A549 treated with Mapracorat at 1 μM for 4 hours (cell line): Measurements from ENCODE around the gene SNRNP200. TPM values are rescaled to one million over a fixed set of nuclear protein-coding genes. Genes with fewer than 3 reads are reported as not detected.

Source experiments
- total RNA-seq: library from RNA; stranded (reverse); fragments of 200-300 nt; extraction: Qiagen RNA extraction; gene quantifications from 5 replicates; pipeline ENCODE4 v1.2.3, GENCODE V29; 2022

SNRNP200 gene
- 110 to 124 TPM (median 117 TPM) in 5 replicates for total RNA-seq

DNA sequence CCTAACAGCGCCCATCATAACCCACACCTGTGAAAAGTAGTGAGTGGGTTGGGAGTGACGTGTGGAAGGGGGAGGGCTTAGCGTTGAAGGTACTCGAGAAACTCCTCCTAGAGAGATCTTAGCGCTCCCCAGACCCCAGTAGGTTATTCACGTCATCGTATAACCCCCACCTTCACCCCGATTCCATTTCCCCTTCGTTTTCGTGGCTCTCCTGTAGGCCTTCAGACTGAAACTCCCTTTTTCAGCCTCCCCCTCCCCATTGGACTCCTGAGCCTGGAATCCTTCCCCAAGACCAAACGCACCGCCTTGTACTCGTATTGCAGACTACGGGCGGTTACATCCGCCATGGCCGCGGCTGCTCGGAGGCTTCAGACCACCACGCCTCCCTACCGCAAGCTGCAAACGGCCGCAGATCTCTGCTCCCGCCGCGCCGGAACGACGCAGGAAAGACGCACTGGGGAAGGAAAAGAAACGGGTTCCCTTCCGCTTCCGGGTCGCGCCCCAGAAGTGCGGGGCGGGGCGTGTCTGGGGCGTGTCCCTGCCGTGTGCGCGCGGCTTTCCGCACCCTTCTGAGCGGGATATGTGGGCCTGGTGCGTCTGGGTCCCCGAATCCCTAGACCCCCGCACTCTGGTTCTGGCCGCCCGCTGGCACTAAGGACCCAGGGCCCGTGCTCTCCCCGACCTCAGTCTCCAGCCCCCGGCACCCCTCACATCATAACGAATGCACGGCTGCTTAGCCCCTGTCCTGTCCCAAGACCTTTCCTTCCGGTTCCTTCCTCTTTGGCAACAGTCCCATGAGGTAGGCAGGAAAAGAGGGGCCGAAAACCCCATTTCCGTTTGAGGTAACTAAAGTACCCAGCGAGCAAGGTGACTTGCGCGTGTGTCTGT lies at the start of gene SNRNP200:
Gene SNRNP200 (minus strand): TSS at position 456 of the 888 bp plus-strand sequence. CDS start 109 bp downstream, at position 347.

DNA sequence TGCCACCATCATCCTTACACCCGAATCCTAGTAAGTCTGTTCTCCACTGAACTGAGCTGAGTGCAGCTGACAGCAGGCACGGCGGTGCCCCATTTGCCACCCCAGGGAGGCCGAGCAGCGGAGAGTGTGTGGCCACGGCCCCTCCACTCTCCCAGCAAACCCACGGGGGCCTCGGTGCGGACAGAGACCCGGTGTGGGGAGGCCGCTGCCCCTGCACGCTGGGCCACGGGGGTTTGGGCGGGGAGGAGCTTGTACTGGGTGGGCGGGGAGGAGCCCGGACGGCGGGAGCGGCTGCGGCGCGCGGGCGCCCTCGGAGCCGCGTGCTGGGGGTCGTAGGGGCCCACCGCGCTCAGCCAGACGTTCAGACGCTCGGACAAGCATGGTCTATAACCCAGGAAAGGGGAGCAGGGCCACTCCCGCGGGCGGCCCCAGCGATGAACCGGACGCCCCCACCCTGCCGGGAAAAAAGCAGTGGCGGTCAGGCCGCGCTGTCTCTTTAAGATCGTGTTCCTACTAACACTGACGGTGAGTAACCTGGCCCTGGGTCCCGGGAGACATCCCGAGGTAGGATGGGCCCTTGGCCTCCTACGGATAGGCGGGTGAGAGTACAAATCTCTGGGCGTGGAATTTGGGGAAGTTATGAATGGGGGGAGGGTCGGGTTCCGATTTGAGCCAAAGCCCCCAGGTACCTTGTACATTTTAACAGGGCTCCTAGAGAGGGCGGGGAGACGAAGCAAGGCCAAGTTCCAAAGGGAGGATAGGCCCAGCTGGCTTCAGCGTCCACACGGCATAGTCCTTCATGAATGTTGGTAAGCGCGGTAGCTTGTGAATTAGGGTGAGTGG lies 19.9 kb upstream of the SNRNP200 start, which contains the start of gene ITPRIPL1:
Gene ITPRIPL1 (plus strand): TSS at position 277 of the 843 bp plus-strand sequence. CDS start 523 bp downstream, at position 800.

DNA sequence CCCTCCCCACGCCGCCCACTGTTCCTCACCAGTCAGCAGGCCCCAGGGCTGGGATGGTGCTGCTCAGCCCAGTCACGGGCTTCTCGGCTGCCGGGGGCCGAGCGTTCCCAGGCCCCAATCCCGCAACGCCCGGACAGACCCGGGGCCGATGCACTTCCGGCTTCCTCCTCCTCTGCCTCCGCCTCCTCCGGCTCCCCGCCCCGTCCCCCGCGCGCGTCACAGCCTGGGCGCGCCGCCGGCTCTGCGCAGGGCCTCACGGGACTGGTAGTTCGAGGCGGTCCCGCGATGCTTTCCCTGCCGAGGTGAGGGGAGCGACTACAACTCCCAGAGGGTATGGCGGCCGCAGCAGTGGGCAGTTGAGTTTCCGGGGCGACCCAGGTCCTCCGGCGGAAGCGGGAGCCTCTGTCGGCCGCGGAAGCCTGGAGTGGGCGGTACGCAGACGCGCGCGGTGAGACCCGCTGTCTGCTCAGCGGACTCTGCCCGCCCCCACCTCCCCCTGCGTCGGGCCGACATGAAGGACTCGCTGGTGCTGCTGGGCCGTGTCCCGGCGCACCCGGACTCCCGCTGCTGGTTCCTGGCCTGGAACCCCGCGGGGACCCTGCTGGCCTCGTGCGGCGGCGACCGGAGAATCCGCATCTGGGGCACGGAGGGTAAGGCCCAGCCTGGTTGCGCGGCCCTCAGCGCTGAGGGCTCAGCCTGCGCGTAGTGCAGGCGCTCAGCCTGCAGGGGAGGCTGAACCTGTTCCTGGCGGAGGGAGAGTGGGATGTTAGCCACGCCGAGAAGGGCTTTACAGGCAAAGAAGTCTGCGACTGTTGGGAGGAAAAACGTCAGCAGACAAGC lies 39.3 kb downstream of the SNRNP200 start, which contains the start of the genes CIAO1 and TMEM127:
Gene CIAO1 (plus strand): TSS at position 386 of the 840 bp plus-strand sequence. CDS start 126 bp downstream, at position 512.
Gene TMEM127 (minus strand): TSS at position 158 of the 840 bp plus-strand sequence. CDS start 616 bp downstream, outside the sequence.

Other genes with a start within 250 kb of the SNRNP200 start
- 0.05 to 0.13 TPM (median 0.09 TPM) in 5 replicates for gene ADRA2B, start 189.0 kb downstream of the SNRNP200 start, total RNA-seq
- not detected in 5 replicates for gene ASTL, start 167.0 kb downstream of the SNRNP200 start, total RNA-seq
- gene DUSP2, start 160.1 kb downstream of the SNRNP200 start, total RNA-seq: 0.41 to 0.67 TPM (median 0.44 TPM) in 5 replicates
- 88.4 to 92.9 TPM (median 88.9 TPM) in 5 replicates for gene STARD7, start 96.7 kb downstream of the SNRNP200 start, total RNA-seq
- gene TMEM127, start 39.5 kb downstream of the SNRNP200 start, total RNA-seq: 34.0 to 45.8 TPM (median 43.1 TPM) in 5 replicates
- 60.1 to 85.2 TPM (median 81.9 TPM) in 5 replicates for gene CIAO1, start 39.3 kb downstream of the SNRNP200 start, total RNA-seq
- not detected in 5 replicates for gene ITPRIPL1, start 19.8 kb upstream of the SNRNP200 start, total RNA-seq
- gene NCAPH, start 30.2 kb upstream of the SNRNP200 start, total RNA-seq: 40.4 to 45.1 TPM (median 43.5 TPM) in 5 replicates
- gene NEURL3, start 199.8 kb upstream of the SNRNP200 start, total RNA-seq: 0.67 to 1.0 TPM (median 0.84 TPM) in 5 replicates
- 4.2 to 5.9 TPM (median 5.3 TPM) in 5 replicates for gene ARID5A, start 231.2 kb upstream of the SNRNP200 start, total RNA-seq